ENCODE results near the gene VEPH1. TPM values are rescaled to one million over a fixed set of nuclear protein-coding genes. Genes with fewer than 3 reads are reported as not detected.

The VEPH1 gene
- total RNA-seq, 4 donors from 2014 or later, result 0.30 to 6.1 (median 0.76) TPM

GRCh38 chr3:157376603-157377300 is 126.5 kb downstream of the VEPH1 start:
- H3K9me3 ChIP-seq, result no peaks in the 10 kb centered on the region
- H3K27me3 ChIP-seq, result no peaks in the 10 kb centered on the region
- H3K36me3 ChIP-seq, result no peaks in the 10 kb centered on the region
- DNase-seq (ENCODE audit: low spot score in 2 of 2), result no peak
- H3K4me1 ChIP-seq, result no peaks in the 10 kb centered on the region
- TF ChIP-seq EP300 (IDR thresholded peaks at IDR 0.05) (no peak), POLR2A (IDR thresholded peaks at IDR 0.05) (no peak), CTCF (IDR thresholded peaks at IDR 0.05) (no peak)
- no peak overlapping the region for H3K4me3 ChIP-seq
- 37 to 46% methylated on average over 5 of the region's 5 CpGs for WGBS, 2 donors
- no peak overlapping the region for H3K27ac ChIP-seq

GRCh38 chr3:157375342-157375986 is 127.8 kb downstream of the VEPH1 start:
- WGBS, 2 donors, result 80 to 82% methylated on average over 4 of the region's 4 CpGs
- Histone ChIP-seq H3K27ac (no peak overlapping the region), H3K4me1 (peaks cover 0 to 1% (median 0%) of the 10 kb centered on the region in 4 donors), H3K9me3 (no peaks in the 10 kb centered on the region), H3K27me3 (no peaks in the 10 kb centered on the region), H3K4me3 (no peak overlapping the region), H3K36me3 (no peaks in the 10 kb centered on the region)
- TF ChIP-seq CTCF (IDR thresholded peaks at IDR 0.05), result no peak
- TF ChIP-seq EP300 (IDR thresholded peaks at IDR 0.05), result no peak
- no peak for TF ChIP-seq POLR2A (IDR thresholded peaks at IDR 0.05)
- DNase-seq (ENCODE audit: low spot score in 2 of 2), result no peak

- TF ChIP-seq CTCF (IDR thresholded peaks at IDR 0.05), result no peak
- no peak for TF ChIP-seq POLR2A (IDR thresholded peaks at IDR 0.05)
- TF ChIP-seq EP300 (IDR thresholded peaks at IDR 0.05), result no peak
- no peaks in the 10 kb centered on the region for H3K27me3 ChIP-seq
- peaks cover 0 to 6% (median 0%) of the 10 kb centered on the region in 4 donors for H3K4me1 ChIP-seq
- H3K27ac ChIP-seq, result no peak overlapping the region
- no peaks in the 10 kb centered on the region for H3K36me3 ChIP-seq
- no peak overlapping the region for H3K4me3 ChIP-seq
- no peak for DNase-seq (ENCODE audit: low spot score in 2 of 2)
- 82 to 88% methylated on average over 3 of the region's 3 CpGs for WGBS, 2 donors
- no peaks in the 10 kb centered on the region for H3K9me3 ChIP-seq
Measured at GRCh38 chr3:157374933-157375332, 128.3 kb downstream of the VEPH1 start.

- H3K36me3 ChIP-seq, result no peaks in the 10 kb centered on the region
- peaks cover 0 to 15% (median 0%) of the 10 kb centered on the region in 4 donors for H3K4me1 ChIP-seq
- no peaks in the 10 kb centered on the region for H3K27me3 ChIP-seq
- 75 to 82% methylated on average over 6 of the region's 6 CpGs for WGBS, 2 donors
- no peaks in the 10 kb centered on the region for H3K9me3 ChIP-seq
- no peak for DNase-seq (ENCODE audit: low spot score in 2 of 2)
- no peak overlapping the region for H3K4me3 ChIP-seq
- TF ChIP-seq CTCF (IDR thresholded peaks at IDR 0.05), result no peak
- no peak for TF ChIP-seq POLR2A (IDR thresholded peaks at IDR 0.05)
- TF ChIP-seq EP300 (IDR thresholded peaks at IDR 0.05), result no peak
- no peak overlapping the region for H3K27ac ChIP-seq
Measured at GRCh38 chr3:157373783-157374182, 129.4 kb downstream of the VEPH1 start.

GRCh38 chr3:157370867-157371266 is 132.3 kb downstream of the VEPH1 start:
- Histone ChIP-seq H3K4me1 (peaks cover 0 to 15% (median 0%) of the 10 kb centered on the region in 4 donors), H3K27me3 (no peaks in the 10 kb centered on the region), H3K27ac (no peak overlapping the region), H3K4me3 (no peak overlapping the region), H3K9me3 (no peaks in the 10 kb centered on the region), H3K36me3 (no peaks in the 10 kb centered on the region)
- TF ChIP-seq EP300 (IDR thresholded peaks at IDR 0.05) (no peak), POLR2A (IDR thresholded peaks at IDR 0.05) (no peak)
- 71% methylated on average over 2 of the region's 2 CpGs for WGBS, 2 donors
- DNase-seq (ENCODE audit: low spot score in 2 of 2), result no peak

Measured in tibial nerve (tissue), 4 donors.